Measurements from ENCODE around the gene LDHA. TPM values are rescaled to one million over a fixed set of nuclear protein-coding genes. Genes with fewer than 3 reads are reported as not detected.

LDHA gene
- polyA plus RNA-seq, 6 donors from 2014 or later = 224 to 298 (median 251) TPM

Other genes starting within 250 kb of the LDHA start
- gene MRGPRX4, start 221.7 kb upstream of the LDHA start, polyA plus RNA-seq (ENCODE audit: low read depth in 6 of 6) = not detected
- gene SAA4, start 157.8 kb upstream of the LDHA start, polyA plus RNA-seq (ENCODE audit: low read depth in 6 of 6) = not detected
- not detected for gene SAA2, start 145.9 kb upstream of the LDHA start, polyA plus RNA-seq (ENCODE audit: low read depth in 6 of 6)
- gene SAA1, start 128.3 kb upstream of the LDHA start, polyA plus RNA-seq (ENCODE audit: low read depth in 6 of 6) = not detected
- 10 to 100 TPM; 15.3 to 40.2 (median 29.5) TPM for gene HPS5, start 72.4 kb upstream of the LDHA start, polyA plus RNA-seq (ENCODE audit: low read depth in 6 of 6)
- gene GTF2H1, start 72.0 kb upstream of the LDHA start, polyA plus RNA-seq (ENCODE audit: low read depth in 6 of 6) = 10 to 100 TPM; 23.5 to 50.4 (median 37.3) TPM
- gene LDHC, start 17.8 kb downstream of the LDHA start, polyA plus RNA-seq (ENCODE audit: low read depth in 6 of 6) = 1 to 10 TPM in 1 of 6 donors, not detected in 5; 4.2 TPM
- under 1 TPM in 1 of 6 donors, not detected in 5; 0.50 TPM for gene LDHAL6A, start 61.3 kb downstream of the LDHA start, polyA plus RNA-seq (ENCODE audit: low read depth in 6 of 6)
- gene TSG101, start 132.4 kb downstream of the LDHA start, polyA plus RNA-seq (ENCODE audit: low read depth in 6 of 6) = 100 to 1,000 TPM in 1 of 6 donors, 10 to 100 TPM in 5; 72.9 to 101 (median 87.0) TPM
- 10 to 100 TPM in 2 of 6 donors, 1 to 10 TPM in 4; 6.6 to 12.4 (median 8.9) TPM for gene UEVLD, start 194.2 kb downstream of the LDHA start, polyA plus RNA-seq (ENCODE audit: low read depth in 6 of 6)
- gene MISFA, start 205.2 kb downstream of the LDHA start, polyA plus RNA-seq (ENCODE audit: low read depth in 6 of 6) = under 1 TPM in 5 of 6 donors, not detected in 1; 0.43 to 0.94 (median 0.51) TPM
- gene SPTY2D1, start 239.8 kb downstream of the LDHA start, polyA plus RNA-seq (ENCODE audit: low read depth in 6 of 6) = 10 to 100 TPM in 4 of 6 donors, 1 to 10 TPM in 2; 3.8 to 15.5 (median 10.9) TPM